H9 (cell line): Measurements from ENCODE around the gene PDIA6. TPM values are rescaled to one million over a fixed set of nuclear protein-coding genes. Genes with fewer than 3 reads are reported as not detected.
"Not testable (repeated sequence)": the region's sequence is repeated elsewhere in the genome, so short reads cannot be mapped to it uniquely, and the experiment has no call there.

Experiments
- DNase-seq: peaks from one replicate; pipeline ENCODE4 v3.0.0-alpha.2; 2017
- H2AFZ ChIP-seq: one replicate; pipeline ENCODE4 v1.6.1; 2013; ENCODE audit warnings: mild to moderate bottlenecking, low read length, control low read depth, moderate library complexity
- H2AK5ac ChIP-seq: 2 replicates; pipeline ENCODE4 v1.6.1; 2013; ENCODE audit warnings: low read length, control low read depth, mixed read lengths; ENCODE audit not compliant: insufficient read length
- H2BK120ac ChIP-seq: one replicate; pipeline ENCODE4 v1.6.1; 2013; ENCODE audit warnings: low read depth, mild to moderate bottlenecking, low read length, control low read depth, inconsistent platforms; ENCODE audit not compliant: poor library complexity, severe bottlenecking
- H2BK12ac ChIP-seq: 2 replicates; pipeline ENCODE4 v1.6.1; 2013; ENCODE audit warnings: low read length, control low read depth, mixed read lengths, low read depth; ENCODE audit not compliant: insufficient read length
- H2BK15ac ChIP-seq: 2 replicates; pipeline ENCODE4 v1.6.1; 2013; ENCODE audit warnings: low read depth, low read length, control low read depth
- H2BK20ac ChIP-seq: one replicate; pipeline ENCODE4 v1.6.1; 2013; ENCODE audit warnings: low read depth, mild to moderate bottlenecking, low read length, control low read depth, inconsistent platforms; ENCODE audit not compliant: poor library complexity, severe bottlenecking
- H2BK5ac ChIP-seq: 2 replicates; pipeline ENCODE4 v1.6.1; 2013; ENCODE audit warnings: low read length, control low read depth, mixed read lengths; ENCODE audit not compliant: insufficient read length
- H3K14ac ChIP-seq: 2 replicates; pipeline ENCODE4 v1.6.1; 2013; ENCODE audit warnings: low read length, control low read depth; ENCODE audit not compliant: insufficient read depth
- H3K18ac ChIP-seq: 2 replicates; pipeline ENCODE4 v1.6.1; 2013; ENCODE audit warnings: low read depth, mild to moderate bottlenecking, mixed read lengths, low read length, control low read depth; ENCODE audit not compliant: insufficient read length
- H3K23ac ChIP-seq: 2 replicates; pipeline ENCODE4 v1.6.1; 2013; ENCODE audit warnings: low read length, control low read depth, mixed read lengths, low read depth; ENCODE audit not compliant: insufficient read length
- H3K23me2 ChIP-seq: 2 replicates; pipeline ENCODE4 v1.6.1; 2013; ENCODE audit warnings: low read depth, mild to moderate bottlenecking, mixed read lengths, low read length, control low read depth; ENCODE audit not compliant: insufficient read length, poor library complexity, severe bottlenecking
- H3K27ac ChIP-seq: 2 replicates; pipeline ENCODE4 v1.5.1; 2013; ENCODE audit warnings: low read length, control low read depth, mixed read lengths, low read depth; ENCODE audit not compliant: insufficient read length
- H3K27me3 ChIP-seq: 2 replicates; pipeline ENCODE4 v1.6.1; 2013; ENCODE audit warnings: low read length, control low read depth, inconsistent platforms; ENCODE audit not compliant: insufficient read depth
- H3K4ac ChIP-seq: 2 replicates; pipeline ENCODE4 v1.6.1; 2013; ENCODE audit warnings: low read depth, mild to moderate bottlenecking, control low read depth, inconsistent platforms, low read length, moderate library complexity
- H3K4me1 ChIP-seq: 2 replicates; pipeline ENCODE4 v1.6.1; 2013; ENCODE audit warnings: low read length, control low read depth, inconsistent platforms; ENCODE audit not compliant: insufficient read depth
- H3K4me2 ChIP-seq: 2 replicates; pipeline ENCODE4 v1.6.1; 2013; ENCODE audit warnings: low read length, control low read depth, mixed read lengths; ENCODE audit not compliant: insufficient read length, insufficient read depth
- H3K56ac ChIP-seq: 2 replicates; pipeline ENCODE4 v1.6.1; 2013; ENCODE audit warnings: low read depth, mild to moderate bottlenecking, mixed read lengths, low read length, control low read depth; ENCODE audit not compliant: insufficient read length
- H3K79me1 ChIP-seq: 2 replicates; pipeline ENCODE4 v1.6.1; 2013; ENCODE audit warnings: low read depth, mild to moderate bottlenecking, moderate library complexity, low read length, control low read depth, inconsistent platforms; ENCODE audit not compliant: insufficient read depth, poor library complexity, severe bottlenecking
- H3K79me2 ChIP-seq: 2 replicates; pipeline ENCODE4 v1.6.1; 2013; ENCODE audit warnings: low read length, control low read depth, inconsistent platforms; ENCODE audit not compliant: insufficient read depth
- H3K9ac ChIP-seq: 2 replicates; pipeline ENCODE4 v1.6.1; 2013; ENCODE audit warnings: low read length, control low read depth, mixed read lengths; ENCODE audit not compliant: insufficient read length; ENCODE audit errors: extremely low read depth
- H3K9me3 ChIP-seq: one replicate; pipeline ENCODE4 v1.6.1; 2013; ENCODE audit warnings: low read depth, low read length, inconsistent platforms; ENCODE audit not compliant: control insufficient read depth
- H3T11ph ChIP-seq: one replicate; pipeline ENCODE4 v1.6.1; 2013; ENCODE audit warnings: mild to moderate bottlenecking, low read length, control low read depth, inconsistent platforms
- H4K20me1 ChIP-seq: one replicate; pipeline ENCODE4 v1.6.1; 2013; ENCODE audit not compliant: control insufficient read depth, insufficient read length, insufficient read depth
- H4K5ac ChIP-seq: 2 replicates; pipeline ENCODE4 v1.6.1; 2013; ENCODE audit warnings: low read depth, mild to moderate bottlenecking, mixed read lengths, low read length, control low read depth; ENCODE audit not compliant: insufficient read length
- H4K8ac ChIP-seq: replicated peaks from 2 replicates; pipeline ENCODE4 v1.6.1; 2013; ENCODE audit warnings: low read length, control low read depth, mixed read lengths, low read depth; ENCODE audit not compliant: insufficient read length
- H4K91ac ChIP-seq: 2 replicates; pipeline ENCODE4 v1.6.1; 2013; ENCODE audit warnings: low read depth, mild to moderate bottlenecking, moderate library complexity, mixed read lengths, low read length, control low read depth; ENCODE audit not compliant: insufficient read length
- H3K27ac Mint-ChIP-seq, 3 experiments: 2 replicates in 2 of 3; 3 replicates in 1 of 3; pipeline ENCODE4 v1.8.0; 2020 to 2021; ENCODE audit warnings: mixed read lengths in 3 of 3, mild to moderate bottlenecking in 1 of 3, moderate library complexity in 1 of 3
- H3K27me3 Mint-ChIP-seq: 2 replicates; pipeline ENCODE4 v1.8.0; 2021; ENCODE audit warnings: low read depth, mild to moderate bottlenecking, moderate library complexity, mixed read lengths
- H3K36me3 Mint-ChIP-seq, 3 experiments: 2 replicates in 2 of 3; 3 replicates in 1 of 3; pipeline ENCODE4 v1.8.0; 2020 to 2021; ENCODE audit warnings: low read depth in 3 of 3, mixed read lengths in 3 of 3; ENCODE audit not compliant: insufficient read depth in 1 of 3
- H3K4me1 Mint-ChIP-seq, 2 experiments: 2 replicates each; pipeline ENCODE4 v1.8.0; 2020; ENCODE audit warnings: mixed read lengths in 2 of 2
- H3K4me3 Mint-ChIP-seq, 2 experiments: 2 replicates in 1 of 2; 3 replicates in 1 of 2; pipeline ENCODE4 v1.8.0; 2020 to 2021; ENCODE audit warnings: mild to moderate bottlenecking in 2 of 2, mixed read lengths in 2 of 2, moderate library complexity in 1 of 2
- H3K9me3 Mint-ChIP-seq, 2 experiments: 2 replicates in 1 of 2; 3 replicates in 1 of 2; pipeline ENCODE4 v1.8.0; 2020; ENCODE audit warnings: mild to moderate bottlenecking in 2 of 2, mixed read lengths in 2 of 2, moderate library complexity in 1 of 2
- CTCF ChIP-seq: fragments of 200-600 bp; sonication (generic); conservative IDR thresholded peaks from 3 replicates; pipeline ENCODE4 v1.8.0; 2021; ENCODE audit warnings: antibody characterized with exemption, mild to moderate bottlenecking
- WGBS: extraction: QIAGEN DNeasy Blood & Tissue Kit; methylation state at CpG from one replicate; pipeline ENCODE4 v1.1.7; 2013; ENCODE audit warnings: missing lambda C conversion rate, low lambda C conversion rate, mixed read lengths; ENCODE audit not compliant: insufficient read length; ENCODE audit errors: extremely low coverage; 5-methylcytosine and 5-hydroxymethylcytosine counted together
- total RNA-seq: library from RNA; stranded (reverse); gene quantifications from 2 replicates; pipeline ENCODE4 v1.2.1, GENCODE V29; 2021

Gene PDIA6
- total RNA-seq, 1 experiment from 2014 or later, result 301 TPM

GRCh38 chr2:10781746-10782145 lies 30.8 kb downstream of the PDIA6 start:
- H2BK120ac ChIP-seq, result no peak overlapping the region
- no peak overlapping the region for H4K91ac ChIP-seq
- no CpG with 5 or more reads among the region's 8 CpGs for WGBS
- no peaks in the 10 kb centered on the region for H3K27me3 ChIP-seq
- H3K79me2 ChIP-seq, result no peaks in the 10 kb centered on the region
- Mint-ChIP-seq H3K27ac (no peak overlapping the region), H3K36me3 (peaks cover 46 to 69% (median 62%) of the 10 kb centered on the region in 3 experiments; a peak in 6 of 7 replicates), H3K9me3 (no peaks in the 10 kb centered on the region), H3K4me3 (no peak overlapping the region; a peak in 1 of 5 replicates), H3K4me1 (no peaks in the 10 kb centered on the region), H3K27me3 (no peaks in the 10 kb centered on the region)
- TF ChIP-seq CTCF, result no peak
- H3K18ac ChIP-seq, result no peak overlapping the region
- H3K23me2 ChIP-seq, result no peaks in the 10 kb centered on the region
- no peak overlapping the region for H2BK15ac ChIP-seq
- H3K4ac ChIP-seq, result no peak overlapping the region
- no peak overlapping the region for H2BK20ac ChIP-seq
- no peak overlapping the region for H3K23ac ChIP-seq
- no peak overlapping the region for H4K5ac ChIP-seq
- H3T11ph ChIP-seq, result no peak overlapping the region
- H4K20me1 ChIP-seq, result no peaks in the 10 kb centered on the region
- no peak overlapping the region for H3K56ac ChIP-seq
- H2AK5ac ChIP-seq, result no peak overlapping the region
- H3K4me2 ChIP-seq, result no peak overlapping the region
- no peak overlapping the region for H3K27ac ChIP-seq
- no peaks in the 10 kb centered on the region for H3K9me3 ChIP-seq
- no peak overlapping the region for H2BK5ac ChIP-seq
- DNase-seq, result no peak
- H3K14ac ChIP-seq, result no peak overlapping the region
- H3K79me1 ChIP-seq, result no peaks in the 10 kb centered on the region
- H4K8ac ChIP-seq, result no peak overlapping the region
- H3K9ac ChIP-seq, result no peak overlapping the region
- H2AFZ ChIP-seq, result no peak overlapping the region
- H2BK12ac ChIP-seq, result no peak overlapping the region
- no peaks in the 10 kb centered on the region for H3K4me1 ChIP-seq

DNA sequence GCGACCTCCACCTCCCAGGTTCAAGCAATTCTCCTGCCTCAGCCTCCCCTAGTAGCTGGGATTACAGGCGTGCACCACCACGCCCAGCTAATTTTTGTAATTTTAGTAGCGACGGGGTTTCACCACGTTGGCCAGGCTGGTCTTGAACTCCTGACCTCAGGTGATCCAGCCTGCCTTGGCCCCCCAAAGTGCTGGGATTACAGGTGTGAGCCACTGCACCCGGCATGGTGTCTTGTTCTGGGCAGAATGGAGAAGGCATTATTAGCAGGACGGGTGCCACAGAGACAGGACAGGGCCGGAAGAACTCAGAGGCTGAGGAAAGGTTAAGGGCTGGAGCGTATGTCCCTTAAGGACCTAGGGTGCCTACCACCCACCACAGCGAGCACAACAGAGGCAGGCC lies 31.8 kb downstream of the PDIA6 start:
- not testable (repeated sequence) for H3K23ac ChIP-seq, H3K27me3 Mint-ChIP-seq, H3K4ac ChIP-seq, H3K27ac ChIP-seq, H3K14ac ChIP-seq, H3K4me3 Mint-ChIP-seq, H3K9me3 Mint-ChIP-seq, H2BK5ac ChIP-seq, H2BK120ac ChIP-seq, H3K4me1 ChIP-seq, H3K27ac Mint-ChIP-seq, H2AFZ ChIP-seq, H2BK12ac ChIP-seq, H4K20me1 ChIP-seq, H3K4me2 ChIP-seq, H3K9ac ChIP-seq, H3K4me1 Mint-ChIP-seq, H4K8ac ChIP-seq, H4K91ac ChIP-seq, H2BK20ac ChIP-seq, H3T11ph ChIP-seq, H3K23me2 ChIP-seq, H3K9me3 ChIP-seq, H3K27me3 ChIP-seq, H2BK15ac ChIP-seq, H3K56ac ChIP-seq, H3K18ac ChIP-seq, H3K79me2 ChIP-seq, H3K79me1 ChIP-seq, DNase-seq, H2AK5ac ChIP-seq, H4K5ac ChIP-seq
- WGBS, result no CpG with 5 or more reads among the region's 11 CpGs
- H3K36me3 Mint-ChIP-seq, result peaks cover 39 to 60% (median 53%) of the 10 kb centered on the region in 3 experiments; a peak in 6 of 7 replicates
